Thymus (tissue), 11 donors: ENCODE data around the gene EPHA6. TPM values are rescaled to one million over a fixed set of nuclear protein-coding genes. Genes with fewer than 3 reads are reported as not detected.

ENCODE experiments used
- DNase-seq, 9 donors: peaks; one replicate each; pipeline ENCODE4 v3.0.0-alpha.2; 2013; ENCODE audit warnings: low spot score in 9 of 9, low read depth in 6 of 9, missing footprints in 1 of 9
- H3K27ac ChIP-seq, 2 donors: one replicate each; pipeline ENCODE4 v1.5.1; 2013; ENCODE audit warnings: control low read depth in 1 of 2, low read depth in 1 of 2, low read length in 1 of 2, mild to moderate bottlenecking in 1 of 2, moderate library complexity in 1 of 2
- H3K27me3 ChIP-seq, 2 donors: one replicate each; pipeline ENCODE4 v1.5.1; 2013; ENCODE audit warnings: low read length in 1 of 2; ENCODE audit not compliant: control insufficient read depth in 2 of 2, insufficient read depth in 1 of 2
- H3K36me3 ChIP-seq, 2 donors: one replicate each; pipeline ENCODE4 v1.5.1; 2013; ENCODE audit warnings: low read length in 1 of 2, mild to moderate bottlenecking in 1 of 2, moderate library complexity in 1 of 2; ENCODE audit not compliant: control insufficient read depth in 2 of 2, insufficient read depth in 2 of 2
- H3K4me1 ChIP-seq, 2 donors: one replicate each; pipeline ENCODE4 v1.5.1; 2013; ENCODE audit warnings: low read length in 2 of 2; ENCODE audit not compliant: control insufficient read depth in 2 of 2, insufficient read depth in 2 of 2
- H3K4me3 ChIP-seq, 2 donors: one replicate each; pipeline ENCODE4 v1.5.1; 2013; ENCODE audit warnings: low read length in 2 of 2, control low read depth in 1 of 2, mild to moderate bottlenecking in 1 of 2
- H3K9me3 ChIP-seq, 2 donors: one replicate each; pipeline ENCODE4 v1.5.1; 2013; ENCODE audit warnings: low read length in 1 of 2, mild to moderate bottlenecking in 1 of 2; ENCODE audit not compliant: control insufficient read depth in 2 of 2, insufficient read depth in 1 of 2
- WGBS: extraction: QIAGEN DNeasy Blood & Tissue Kit; methylation state at CpG from one replicate; pipeline ENCODE4 v1.1.7; 2013; 5-methylcytosine and 5-hydroxymethylcytosine counted together
- polyA plus RNA-seq: library from polyadenylated mRNA; stranded (reverse); fragments of 200-250 nt; gene quantifications from one replicate; pipeline ENCODE4 v1.2.3, GENCODE V29; 2013
- total RNA-seq: library from RNA; stranded (reverse); fragments of 120-200 nt; gene quantifications from one replicate; pipeline ENCODE4 v1.2.4, GENCODE V29; 2013
- donor health status: healthy.

Gene EPHA6
- total and polyA plus RNA-seq, 2 donors, result 0.09 to 1.3 TPM

DNA sequence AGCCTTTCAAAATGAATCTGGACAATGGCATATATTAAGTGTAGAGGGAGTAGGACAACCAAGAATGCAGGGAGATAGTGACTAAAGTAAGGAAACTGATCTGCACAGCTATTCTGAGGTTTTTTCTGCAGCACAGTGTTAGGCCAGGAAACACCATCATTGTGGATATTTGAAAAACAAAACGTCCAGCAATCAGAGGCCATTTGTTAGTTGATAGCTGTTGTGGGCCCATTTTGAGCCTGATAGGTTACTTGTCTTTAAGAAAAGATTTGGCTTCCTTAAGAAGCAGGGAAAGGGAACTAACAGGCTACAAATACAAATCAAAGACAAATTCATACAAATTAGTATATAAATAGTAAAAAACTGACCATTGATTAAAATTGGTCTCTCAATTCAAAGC is 574.4 kb downstream of the EPHA6 start:
- no peaks in the 10 kb centered on the region for H3K27me3 ChIP-seq
- H3K36me3 ChIP-seq, result no peaks in the 10 kb centered on the region
- 43% methylated on average over 1 of the region's 1 CpG for WGBS
- peaks cover 0 to 3% of the 10 kb centered on the region in 2 donors for H3K9me3 ChIP-seq
- DNase-seq, result no peak
- H3K4me3 ChIP-seq, result no peak overlapping the region
- H3K27ac ChIP-seq, result no peak overlapping the region
- H3K4me1 ChIP-seq, result no peaks in the 10 kb centered on the region

DNA sequence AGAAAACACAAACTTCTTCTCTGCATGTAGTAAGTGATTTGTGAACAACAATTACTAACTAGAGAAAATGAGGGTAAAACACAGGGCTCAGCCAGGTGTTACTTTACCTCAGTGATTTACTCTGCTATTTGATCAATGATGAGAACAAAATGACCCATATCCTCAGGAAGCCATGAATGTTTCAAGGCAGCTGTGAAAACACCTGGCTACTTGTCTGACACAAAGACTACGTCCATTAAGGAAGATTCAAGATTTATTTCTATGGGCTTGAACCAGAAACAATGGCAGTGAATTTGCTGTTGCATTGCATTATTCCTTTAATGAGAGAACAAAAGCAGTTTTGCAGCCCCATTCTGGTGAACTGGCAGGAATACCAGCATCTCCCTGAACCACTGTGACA is 575.5 kb downstream of the EPHA6 start:
- 70% methylated on average over 1 of the region's 1 CpG for WGBS
- DNase-seq, result no peak

DNA sequence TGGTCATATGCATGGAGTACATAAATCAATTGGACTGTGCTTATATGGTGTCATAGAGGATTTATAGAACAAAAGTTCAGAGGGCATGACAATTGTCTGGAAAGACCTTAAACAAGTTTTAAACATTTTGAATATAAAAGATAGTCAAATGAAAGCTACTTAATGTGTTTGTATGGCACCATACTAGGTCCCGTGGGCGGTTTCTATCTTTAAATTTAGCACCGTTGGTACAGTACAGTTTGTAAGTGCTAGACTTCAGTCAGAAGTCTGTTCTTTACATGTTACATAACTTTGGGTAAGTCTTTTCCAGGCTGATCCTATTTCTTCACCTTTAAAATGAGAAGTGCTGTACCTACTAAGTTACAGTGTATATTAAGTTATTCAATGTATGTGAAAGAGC is 576.8 kb downstream of the EPHA6 start:
- Histone ChIP-seq H3K4me1 (no peaks in the 10 kb centered on the region), H3K27ac (no peak overlapping the region), H3K4me3 (no peak overlapping the region), H3K27me3 (no peaks in the 10 kb centered on the region), H3K36me3 (no peaks in the 10 kb centered on the region), H3K9me3 (peaks cover 0 to 3% of the 10 kb centered on the region in 2 donors)
- DNase-seq, result no peak
- 97% methylated on average over 3 of the region's 3 CpGs for WGBS

More for the DNA sequence above, 575.5 kb downstream of the EPHA6 start:
- Histone ChIP-seq H3K27ac (no peak overlapping the region), H3K27me3 (no peaks in the 10 kb centered on the region), H3K4me3 (no peak overlapping the region), H3K9me3 (peaks cover 0 to 3% of the 10 kb centered on the region in 2 donors), H3K36me3 (no peaks in the 10 kb centered on the region), H3K4me1 (no peaks in the 10 kb centered on the region)

DNA sequence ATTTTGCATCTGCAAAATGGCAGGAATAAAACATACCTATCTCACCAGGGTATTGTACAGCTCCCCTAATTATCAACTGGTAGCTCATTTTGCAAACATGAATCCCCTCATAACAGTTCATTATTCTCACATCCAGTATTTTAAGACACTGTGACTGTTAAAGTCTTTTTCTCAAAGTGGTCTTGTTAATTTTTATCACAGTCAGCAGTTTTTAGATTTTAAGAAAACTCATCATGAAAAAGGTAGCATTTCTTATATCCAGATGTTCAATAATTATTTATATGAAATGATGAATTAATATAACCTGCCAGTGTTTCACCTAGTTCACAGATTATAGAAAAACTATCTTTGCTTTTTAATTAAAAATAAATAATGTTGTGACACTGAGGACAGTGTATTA is 595.2 kb downstream of the EPHA6 start:
- no peak overlapping the region for H3K27ac ChIP-seq
- DNase-seq, result no peak
- H3K4me3 ChIP-seq, result no peak overlapping the region
- no peaks in the 10 kb centered on the region for H3K9me3 ChIP-seq
- H3K4me1 ChIP-seq, result no peaks in the 10 kb centered on the region
- H3K27me3 ChIP-seq, result no peaks in the 10 kb centered on the region
- H3K36me3 ChIP-seq, result no peaks in the 10 kb centered on the region

DNA sequence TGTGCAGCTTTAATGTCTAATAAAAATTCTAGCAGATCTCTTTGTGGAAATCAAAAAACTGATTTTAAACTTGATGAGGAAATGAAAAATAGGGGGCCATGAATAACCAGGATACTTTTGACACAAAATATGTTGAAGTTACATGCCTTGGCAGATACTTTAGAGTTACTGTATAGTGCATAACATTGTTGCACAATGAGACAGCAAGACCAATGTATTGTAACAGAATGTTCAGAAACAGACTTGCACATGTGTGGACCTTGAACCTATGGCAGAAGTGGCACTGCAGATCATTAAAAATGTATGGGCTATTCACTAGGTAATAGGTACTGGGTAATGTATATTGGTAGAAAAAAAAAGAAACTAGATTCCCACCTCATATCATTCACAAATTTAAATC is 607.2 kb downstream of the EPHA6 start:
- Histone ChIP-seq H3K36me3 (no peaks in the 10 kb centered on the region), H3K4me3 (no peak overlapping the region), H3K9me3 (peaks cover 0 to 1% of the 10 kb centered on the region in 2 donors), H3K4me1 (no peaks in the 10 kb centered on the region), H3K27me3 (no peaks in the 10 kb centered on the region), H3K27ac (no peak overlapping the region)
- no peak for DNase-seq

DNA sequence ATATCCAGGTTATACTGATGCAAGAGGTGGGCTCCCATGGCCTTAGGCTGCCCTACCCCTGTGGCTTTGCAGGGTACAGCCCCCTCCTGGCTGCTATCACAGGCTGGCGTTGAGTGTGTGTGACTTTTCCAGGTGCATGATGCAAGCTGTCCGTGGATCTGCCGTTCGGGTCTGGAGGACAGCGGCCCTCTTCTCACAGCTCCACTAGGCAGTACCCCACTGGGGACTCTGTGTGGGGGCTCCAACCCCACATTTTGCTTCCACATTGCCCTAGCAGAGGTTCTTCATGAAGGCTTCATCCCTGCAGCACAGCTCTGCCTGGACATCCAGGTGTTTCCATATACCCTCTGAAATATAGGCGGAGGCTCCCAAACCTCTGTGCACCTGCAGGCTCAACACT is 610.6 kb downstream of the EPHA6 start:
- no peaks in the 10 kb centered on the region for H3K27me3 ChIP-seq

DNA sequence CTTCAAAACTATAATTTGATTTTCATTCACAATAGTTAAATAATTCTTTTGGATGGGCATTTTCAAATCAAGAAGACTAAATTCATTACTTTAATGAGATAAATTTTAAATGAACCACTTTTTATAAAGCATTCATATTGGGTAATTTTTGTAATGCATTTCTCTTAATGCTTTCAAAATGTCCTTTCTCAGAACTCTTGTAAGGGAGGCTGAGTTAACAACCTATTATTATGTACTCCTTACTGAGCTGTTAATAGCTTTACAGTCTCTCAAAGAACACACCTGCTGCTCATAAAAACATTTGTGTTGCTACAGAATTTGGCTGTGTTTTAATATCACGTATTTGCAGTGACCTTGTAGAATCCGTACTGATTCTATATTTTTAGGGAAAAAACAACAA is 616.2 kb downstream of the EPHA6 start:
- Histone ChIP-seq H3K4me1 (no peaks in the 10 kb centered on the region), H3K27ac (no peak overlapping the region), H3K36me3 (no peaks in the 10 kb centered on the region), H3K4me3 (no peak overlapping the region), H3K9me3 (no peaks in the 10 kb centered on the region), H3K27me3 (no peaks in the 10 kb centered on the region)
- WGBS, result 90% methylated on average over 2 of the region's 2 CpGs
- DNase-seq, result no peak

More for the DNA sequence above, 610.6 kb downstream of the EPHA6 start:
- H3K4me1 ChIP-seq, result no peaks in the 10 kb centered on the region
- DNase-seq, result no peak
- no peaks in the 10 kb centered on the region for H3K36me3 ChIP-seq
- H3K4me3 ChIP-seq, result no peak overlapping the region
- H3K9me3 ChIP-seq, result peaks cover 0 to 1% of the 10 kb centered on the region in 2 donors
- 98% methylated on average over 6 of the region's 6 CpGs for WGBS
- no peak overlapping the region for H3K27ac ChIP-seq

DNA sequence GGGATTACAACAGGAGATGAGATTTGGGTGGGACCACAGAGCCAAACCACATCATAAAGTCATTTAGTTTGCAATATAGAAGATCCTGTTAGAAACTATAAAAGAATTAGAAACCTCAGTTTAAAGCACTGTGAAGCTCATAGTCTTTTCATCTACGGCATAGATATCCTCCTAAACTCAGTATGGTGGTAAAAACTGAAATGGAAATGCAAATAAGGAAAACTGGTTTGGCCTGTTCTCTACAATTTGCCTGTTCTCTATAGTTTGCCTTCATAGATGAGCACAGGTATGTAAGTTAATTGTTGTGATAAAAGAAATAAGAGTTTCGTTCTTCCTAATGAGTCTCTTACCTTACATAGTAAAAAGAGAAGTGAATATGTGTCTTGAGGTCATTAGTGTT is 618.5 kb downstream of the EPHA6 start:
- no peak overlapping the region for H3K4me3 ChIP-seq
- H3K4me1 ChIP-seq, result no peaks in the 10 kb centered on the region
- H3K36me3 ChIP-seq, result no peaks in the 10 kb centered on the region
- no peaks in the 10 kb centered on the region for H3K9me3 ChIP-seq
- H3K27ac ChIP-seq, result no peak overlapping the region
- WGBS, result 82% methylated on average over 2 of the region's 2 CpGs
- DNase-seq, result no peak
- no peaks in the 10 kb centered on the region for H3K27me3 ChIP-seq

DNA sequence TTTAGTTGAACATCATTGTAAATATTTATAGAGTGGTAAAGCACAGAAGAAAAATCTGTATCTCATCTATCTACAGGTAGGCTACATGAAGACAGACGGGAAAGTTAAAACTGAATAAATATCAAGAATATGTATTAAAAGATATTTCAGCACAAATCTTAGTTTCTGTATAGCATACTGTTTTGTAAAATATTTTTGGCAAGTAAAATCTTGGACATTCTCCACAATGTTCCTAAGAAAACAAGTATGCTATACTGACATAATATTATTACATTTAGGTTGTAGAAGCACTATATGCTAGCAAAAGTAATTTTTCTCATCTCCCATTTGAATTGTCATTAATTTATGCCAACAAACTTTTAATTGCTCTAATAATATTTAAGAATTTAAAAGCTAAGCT is 623.7 kb downstream of the EPHA6 start:
- H3K36me3 ChIP-seq, result no peaks in the 10 kb centered on the region
- 97% methylated on average over 1 of the region's 1 CpG for WGBS
- H3K27me3 ChIP-seq, result no peaks in the 10 kb centered on the region
- H3K27ac ChIP-seq, result no peak overlapping the region
- no peaks in the 10 kb centered on the region for H3K9me3 ChIP-seq
- no peak overlapping the region for H3K4me3 ChIP-seq
- DNase-seq, result no peak
- no peaks in the 10 kb centered on the region for H3K4me1 ChIP-seq

DNA sequence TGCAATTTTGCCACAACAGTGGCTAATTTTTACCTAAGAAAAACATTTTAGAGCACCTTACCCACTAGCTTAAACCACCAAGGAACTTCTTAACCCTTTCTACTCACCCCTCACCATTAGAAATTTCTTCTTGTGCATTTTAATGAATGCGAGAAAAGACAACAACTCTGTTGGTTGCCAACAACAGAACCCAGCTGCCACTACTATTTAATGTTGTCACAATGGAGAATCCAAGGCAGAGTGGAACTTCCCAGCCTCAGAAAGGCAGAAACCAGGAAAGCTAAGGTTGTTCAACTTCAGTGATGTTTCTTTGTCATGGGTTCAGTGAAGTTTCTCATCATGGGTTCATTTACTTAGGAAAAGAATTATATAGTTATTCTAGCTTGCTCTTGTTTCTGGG is 625.0 kb downstream of the EPHA6 start:
- Histone ChIP-seq H3K27me3 (no peaks in the 10 kb centered on the region), H3K36me3 (no peaks in the 10 kb centered on the region), H3K4me1 (no peaks in the 10 kb centered on the region), H3K27ac (no peak overlapping the region), H3K4me3 (no peak overlapping the region), H3K9me3 (no peaks in the 10 kb centered on the region)
- WGBS, result 93% methylated on average over 1 of the region's 1 CpG
- no peak for DNase-seq
